Measurements from ENCODE around the gene DENND6B.

GRCh38 chr22:50329236-50329635 is 2.4 kb upstream of the DENND6B start:
- TF ChIP-seq POLR2A (IDR thresholded peaks at IDR 0.05; ENCODE audit: low read depth, low read length), result no peak
- TF ChIP-seq POLR2AphosphoS5 (IDR thresholded peaks at IDR 0.05; ENCODE audit: low read depth, low read length), result no peak
- no peak for TF ChIP-seq PAX5 (IDR thresholded peaks at IDR 0.05; ENCODE audit: insufficient read depth, low read length, severe bottlenecking)

All from GM12891 (cell line).